Measurements from ENCODE around the gene ILDR2.

ILDR2 gene

DNA sequence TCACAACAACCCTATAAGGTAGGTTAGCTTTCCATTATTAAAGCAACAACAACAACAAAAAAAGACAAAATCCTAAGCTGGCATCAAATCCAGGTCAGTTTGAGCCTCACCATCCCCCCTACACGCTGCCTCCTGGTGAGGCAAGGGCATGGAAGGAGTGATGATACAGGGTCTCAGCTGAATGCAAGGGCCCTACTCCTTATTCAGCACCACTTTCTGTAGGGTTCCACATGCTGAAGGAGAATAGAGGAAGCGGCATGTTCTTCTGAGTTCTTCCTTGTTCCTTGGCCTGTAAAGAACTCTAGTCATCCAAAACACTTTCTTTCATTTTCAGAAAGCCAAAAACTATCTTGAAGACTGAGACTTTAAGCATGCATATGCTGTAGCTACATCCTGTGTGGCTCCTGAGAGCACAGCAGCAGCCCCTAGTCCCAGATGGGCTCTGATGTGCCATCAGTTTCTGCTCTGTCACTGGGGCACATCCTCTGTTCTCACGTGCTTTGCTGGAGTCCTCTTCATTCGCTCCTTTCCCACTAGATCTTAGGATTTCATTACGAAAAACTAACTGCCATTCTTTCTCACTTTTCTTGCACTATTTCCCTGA, 6.2 kb downstream of the ILDR2 start:
- no peak for DNase-seq

DNA sequence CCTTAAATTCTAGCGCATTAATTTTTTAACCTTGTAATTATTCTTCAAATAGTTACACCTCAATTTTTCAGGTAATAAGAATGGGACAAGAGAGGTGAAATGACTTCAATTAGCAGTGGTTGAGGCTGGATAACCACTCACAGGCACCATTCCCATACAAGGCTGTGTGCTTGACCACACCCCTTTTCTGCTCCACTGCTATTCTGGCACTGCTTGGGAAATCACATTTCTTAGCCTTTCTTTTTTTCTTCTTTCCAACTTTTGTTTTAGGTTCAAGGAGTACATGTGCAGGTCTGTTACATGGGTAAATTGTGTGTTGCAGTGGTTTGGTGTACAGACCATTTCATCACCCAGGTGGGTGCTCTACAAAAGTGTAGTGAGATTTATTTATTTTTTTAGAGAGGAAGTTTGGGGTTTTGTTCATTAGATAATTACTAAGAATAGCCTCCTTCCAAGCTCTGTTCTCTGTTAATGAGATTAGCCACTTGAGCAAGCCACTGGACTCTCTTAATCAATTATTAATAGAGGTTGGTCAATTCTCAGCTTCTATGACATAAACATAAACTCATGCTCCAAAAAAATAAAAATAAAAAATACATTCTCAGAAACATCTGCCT, 14.4 kb downstream of the ILDR2 start:
- DNase-seq, result no peak

DNA sequence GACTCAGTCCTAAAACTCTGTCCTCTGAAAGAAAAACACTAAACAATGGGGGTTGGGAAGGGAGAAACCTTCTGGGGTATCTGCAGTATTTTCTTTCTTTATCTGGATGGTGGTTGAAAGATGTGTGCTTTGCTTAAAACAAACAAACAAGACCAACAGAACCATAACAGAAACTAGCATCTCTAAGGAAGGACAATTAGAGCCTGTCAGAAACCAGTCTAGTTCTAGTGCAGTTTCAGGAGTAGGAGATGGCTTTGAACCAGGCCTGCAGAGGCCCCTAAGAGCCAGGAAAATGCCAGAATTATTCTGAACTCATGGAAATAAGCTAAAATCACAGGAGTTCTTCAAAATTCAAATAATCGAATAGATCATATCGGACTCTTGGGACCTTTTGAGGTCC, 18.5 kb downstream of the ILDR2 start:
- DNase-seq, result no peak

DNA sequence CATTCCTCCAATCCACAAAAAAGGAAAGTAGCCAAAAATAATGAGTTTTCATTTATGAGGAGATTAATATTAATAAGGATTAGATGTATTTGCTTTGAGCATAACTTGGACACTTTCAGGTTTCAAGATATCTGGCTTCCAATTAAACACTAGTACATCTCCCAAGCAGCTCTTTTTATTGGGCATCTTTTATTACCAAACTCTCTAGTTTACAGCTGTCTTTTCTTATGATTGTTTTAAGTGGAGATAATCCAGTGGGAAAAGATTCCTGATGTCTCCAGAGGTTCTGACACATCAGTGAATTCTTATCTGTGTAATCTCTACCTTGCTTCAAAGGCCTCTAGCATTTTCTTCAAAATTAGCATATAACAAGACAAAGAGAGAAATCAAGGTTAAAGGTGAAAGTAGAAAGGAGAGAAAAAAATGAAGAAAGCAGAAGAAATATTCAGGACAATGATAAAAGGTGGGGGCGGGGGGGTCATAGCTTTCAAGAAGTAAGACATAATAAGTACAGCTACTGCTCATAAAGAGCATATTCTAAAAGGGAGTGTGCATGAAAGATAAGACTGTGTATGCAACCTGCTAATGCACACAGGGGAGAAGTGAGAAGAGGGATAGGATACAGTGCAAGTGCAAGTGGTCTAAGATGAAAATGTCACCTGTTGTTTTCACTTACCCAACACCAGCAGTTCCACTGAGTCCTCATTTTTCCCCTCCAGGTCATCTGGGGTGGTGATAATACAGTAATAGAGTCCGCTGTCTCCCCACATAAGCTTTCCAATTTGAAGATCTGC, 19.1 kb downstream of the ILDR2 start:
- DNase-seq, result no peak

DNA sequence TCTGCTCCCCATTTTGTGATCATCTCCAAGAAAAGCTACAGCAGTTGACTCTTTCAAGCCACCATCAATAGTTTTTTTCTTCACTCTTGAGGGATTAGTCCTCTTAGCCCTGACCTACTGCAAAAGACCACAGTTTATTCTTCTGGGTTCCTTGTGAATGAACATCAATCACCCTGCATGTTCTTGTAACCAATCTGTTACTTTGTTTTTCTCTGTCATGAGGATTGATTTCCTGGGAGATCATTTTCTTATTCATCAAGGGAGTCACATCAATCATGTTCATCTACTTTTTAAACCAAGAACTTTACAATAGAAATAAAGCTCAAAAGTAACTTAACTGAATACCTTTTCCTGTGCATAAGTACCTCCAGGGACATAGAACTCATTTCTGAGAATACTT, 21.8 kb downstream of the ILDR2 start:
- no peak for DNase-seq

DNA sequence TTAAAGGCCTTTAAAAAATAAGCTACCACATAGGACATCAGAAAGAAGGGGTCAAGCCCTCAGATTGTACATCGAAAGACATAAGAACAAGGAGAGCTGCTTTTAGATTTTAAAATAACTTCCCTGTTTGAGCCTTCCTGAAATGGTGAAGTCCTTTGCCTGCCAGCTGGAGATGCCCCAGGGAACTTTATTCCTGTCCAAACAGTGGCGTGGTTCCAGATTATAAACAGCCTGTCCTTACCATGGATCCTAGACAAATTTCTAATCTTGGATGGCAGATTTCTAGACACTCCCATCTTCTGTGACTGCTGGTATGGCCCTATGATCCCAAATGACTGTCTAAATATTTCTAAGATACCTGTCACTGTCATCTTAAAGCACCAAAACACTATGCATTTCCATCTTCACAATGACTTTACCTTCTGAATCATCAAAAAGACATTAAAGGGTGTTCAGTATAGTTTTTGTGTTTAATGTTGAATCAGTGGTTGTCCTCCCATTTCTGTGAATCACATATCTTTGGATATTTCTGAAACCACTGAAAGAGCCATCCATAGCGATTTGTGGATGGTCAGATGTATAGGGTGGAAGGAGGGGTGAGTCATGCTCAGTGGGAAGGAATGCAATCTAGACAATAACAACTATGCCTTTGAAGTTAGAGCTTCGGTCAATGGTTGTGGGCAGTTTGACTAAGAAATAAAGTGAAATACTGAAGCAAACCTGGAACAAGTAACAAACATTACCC, 23.2 kb downstream of the ILDR2 start:
- no peak for DNase-seq

DNA sequence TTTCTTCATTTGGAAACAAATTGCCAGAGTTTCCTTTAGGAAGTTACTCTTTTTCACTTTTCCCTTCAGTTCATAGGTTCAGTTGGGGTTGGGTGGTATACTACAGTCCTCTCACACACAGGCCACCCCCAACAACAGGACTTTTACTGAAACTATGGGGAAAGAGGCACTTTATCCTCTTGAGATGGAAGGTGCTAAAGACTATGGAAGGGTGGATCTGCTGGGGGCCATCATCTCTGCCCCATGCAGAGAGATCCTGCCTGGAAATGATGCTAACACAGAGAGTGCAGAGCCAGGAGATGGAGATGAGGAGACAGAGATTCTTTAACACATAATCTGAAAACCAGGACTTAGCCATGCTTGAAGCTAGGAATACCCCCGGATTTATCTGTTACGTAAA, 24.3 kb downstream of the ILDR2 start:
- no peak for DNase-seq

DNA sequence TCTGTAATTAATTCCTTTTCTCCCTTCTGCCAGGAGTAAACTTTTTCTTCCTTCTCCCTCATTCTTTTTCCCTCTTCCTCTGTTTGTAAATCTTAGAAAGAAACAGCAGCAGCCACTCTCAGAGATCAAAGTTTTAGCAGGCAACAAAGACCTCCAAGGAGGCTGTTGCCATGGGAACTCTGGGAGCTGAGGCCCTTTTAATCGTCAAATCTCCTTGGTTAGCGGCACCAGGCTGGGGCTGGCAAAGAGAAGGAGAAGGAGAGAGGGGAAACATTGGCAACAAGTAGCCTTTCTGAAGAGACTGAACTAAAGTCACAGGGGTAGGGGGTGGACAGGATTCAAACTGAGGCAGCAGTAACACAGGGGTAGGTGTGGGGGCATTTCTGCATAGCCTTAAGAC, 25.2 kb downstream of the ILDR2 start:
- no peak for DNase-seq

DNA sequence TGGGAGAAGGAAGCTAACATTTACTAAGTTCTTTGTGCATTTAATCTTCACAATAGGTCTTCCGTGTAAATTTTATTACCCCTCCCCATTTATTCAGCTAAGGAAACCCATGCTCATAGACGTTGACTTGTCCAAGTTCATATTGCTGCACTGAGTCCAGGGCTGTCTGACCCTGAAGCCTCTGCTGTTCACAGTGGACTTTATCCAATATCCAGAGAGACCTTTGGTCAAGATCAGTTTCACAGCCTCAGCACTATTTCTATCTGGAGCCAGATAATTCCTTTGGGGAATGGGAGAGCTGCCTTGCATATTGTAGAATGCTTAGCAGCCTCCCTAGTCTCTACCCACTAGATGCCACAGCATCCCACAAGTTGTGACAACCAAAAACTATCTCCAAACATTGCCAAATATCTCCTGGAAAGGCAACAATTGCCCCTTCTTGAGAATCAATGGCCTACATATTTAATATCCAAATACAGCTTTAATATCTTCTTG, 26.4 kb downstream of the ILDR2 start:
- DNase-seq, result no peak

DNA sequence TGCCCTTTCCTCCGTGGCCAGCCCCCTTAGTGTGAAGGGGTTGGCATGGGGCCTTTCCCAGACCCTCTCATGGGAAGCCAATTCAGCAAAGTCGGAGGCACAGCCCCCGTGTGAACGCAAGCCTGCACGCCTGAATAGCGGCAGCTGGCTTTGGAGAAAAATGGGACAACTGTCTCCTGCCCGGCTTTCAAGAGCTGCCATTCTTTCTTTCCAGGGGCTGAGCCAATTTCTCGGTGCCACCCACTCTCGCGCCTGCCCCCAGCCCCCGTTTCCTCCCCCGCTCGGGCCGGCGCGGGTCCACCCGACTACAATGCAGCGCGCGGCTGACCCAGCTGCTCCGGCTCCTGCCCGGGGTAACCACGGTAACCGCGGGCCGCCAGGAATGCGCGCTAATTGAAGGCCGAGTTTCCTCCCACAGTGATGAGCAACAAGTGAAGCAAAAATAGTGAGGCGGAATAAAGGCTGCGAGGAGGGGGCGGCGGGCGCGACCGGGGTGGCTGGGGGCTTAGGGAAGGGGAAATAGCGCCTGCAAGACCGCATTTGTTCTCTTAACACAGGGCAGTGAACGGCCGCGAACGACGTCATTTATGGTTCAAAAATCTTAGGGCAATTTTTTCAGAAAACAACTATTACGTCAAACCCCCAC, 27.8 kb downstream of the ILDR2 start:
- DNase-seq, result peak; percentile 76

DNA sequence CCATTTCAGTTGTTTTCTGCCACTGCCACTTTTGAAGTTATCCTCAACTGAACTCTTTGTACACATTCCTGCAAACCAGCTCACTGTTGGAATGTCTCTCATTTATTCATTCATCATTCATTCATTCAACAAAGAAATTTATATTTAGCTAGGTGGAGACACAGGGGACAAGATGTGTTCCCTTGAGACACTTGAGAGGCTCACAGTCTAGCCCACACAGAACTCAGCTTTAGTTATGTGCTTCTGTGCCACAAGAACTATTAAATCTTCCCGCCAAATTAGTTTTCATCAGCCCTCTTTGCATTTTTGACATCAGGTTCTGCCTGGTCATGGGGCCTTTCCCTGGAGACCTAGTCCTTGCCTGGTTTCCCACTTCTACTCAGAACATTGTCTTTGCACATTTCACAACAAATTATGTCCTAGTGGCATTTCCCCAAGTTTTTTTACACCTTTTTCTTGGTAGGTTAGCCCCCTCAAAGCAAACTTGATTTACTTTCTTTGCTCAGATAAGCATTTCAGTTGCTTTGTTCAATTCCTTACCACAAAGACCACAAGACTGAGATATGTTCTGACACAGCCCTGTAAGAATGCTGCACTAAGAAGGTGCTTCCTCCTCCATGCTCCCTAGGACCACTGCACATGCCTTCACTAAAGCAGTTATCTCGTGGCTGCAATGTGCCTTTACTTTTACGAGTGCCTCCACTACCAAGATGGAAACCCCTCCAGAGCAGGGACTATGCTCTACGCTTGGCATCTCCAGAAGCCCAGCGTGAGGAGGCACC, 31.0 kb downstream of the ILDR2 start:
- DNase-seq, result no peak

DNA sequence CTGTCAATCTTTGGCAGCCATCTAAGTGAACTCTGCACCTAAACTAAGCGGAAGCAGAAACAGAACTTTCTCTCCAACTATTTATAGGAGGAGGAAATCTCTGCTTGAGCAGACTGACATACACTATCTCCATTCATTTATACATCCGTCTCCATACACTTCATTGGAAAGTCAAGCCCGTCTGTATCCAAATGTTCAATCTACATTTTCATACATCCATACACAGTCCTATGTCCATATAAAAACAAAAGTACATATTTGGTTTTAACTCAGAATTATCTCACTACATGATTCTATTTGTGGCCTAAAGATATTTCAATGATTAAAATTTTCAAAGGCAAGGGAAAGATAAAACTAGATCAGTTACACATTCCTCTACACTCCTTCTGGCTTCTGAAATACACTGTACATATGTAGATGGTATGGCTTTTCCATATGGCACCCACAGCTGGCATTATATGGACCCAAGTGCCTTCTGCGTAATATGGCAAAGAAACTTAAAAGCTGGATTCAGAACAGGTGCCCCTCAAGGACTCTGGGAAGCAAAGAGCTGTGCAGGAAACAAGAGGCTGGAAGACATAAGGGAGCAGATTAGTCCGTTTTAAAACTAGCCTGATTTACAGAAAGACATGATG, 35.5 kb downstream of the ILDR2 start:
- DNase-seq, result no peak

DNA sequence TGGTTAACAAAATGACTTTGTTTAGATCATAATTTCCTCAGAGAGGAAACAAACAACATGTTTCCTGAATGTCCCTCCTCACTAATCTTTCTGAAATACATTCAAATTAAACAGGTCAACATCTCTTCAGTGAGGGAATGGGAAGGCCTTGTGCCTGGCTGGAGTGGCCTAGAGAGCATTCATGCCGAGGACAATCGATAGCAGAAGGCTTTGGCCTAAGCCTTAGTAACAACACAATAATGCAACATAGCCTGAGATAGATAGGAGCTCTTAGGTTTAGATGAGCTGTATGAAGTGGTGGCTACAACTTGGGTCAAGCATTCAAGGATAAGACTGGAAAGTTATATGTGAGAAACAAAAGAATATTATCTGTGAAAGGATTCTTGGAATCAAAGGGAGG, 37.4 kb downstream of the ILDR2 start:
- DNase-seq, result no peak

DNA sequence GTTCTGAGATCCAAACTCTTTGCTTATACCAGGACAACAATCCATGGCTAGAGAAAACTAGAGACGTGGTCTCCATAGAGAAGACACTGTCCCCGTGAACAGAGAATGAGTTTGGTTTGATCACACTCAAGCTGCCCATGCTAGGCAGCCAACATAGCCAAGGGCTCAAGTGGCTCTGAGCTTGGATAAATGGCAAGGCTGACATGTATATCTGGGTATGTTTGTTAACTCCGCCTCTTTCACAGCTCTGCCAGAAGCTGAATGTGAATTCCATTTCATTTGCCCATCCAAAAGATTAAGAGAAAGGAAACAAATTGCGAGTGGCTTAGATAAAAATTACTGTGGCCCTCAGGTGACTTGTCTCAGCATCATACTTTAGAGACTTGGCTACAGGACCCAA, 38.0 kb downstream of the ILDR2 start:
- DNase-seq, result no peak

DNA sequence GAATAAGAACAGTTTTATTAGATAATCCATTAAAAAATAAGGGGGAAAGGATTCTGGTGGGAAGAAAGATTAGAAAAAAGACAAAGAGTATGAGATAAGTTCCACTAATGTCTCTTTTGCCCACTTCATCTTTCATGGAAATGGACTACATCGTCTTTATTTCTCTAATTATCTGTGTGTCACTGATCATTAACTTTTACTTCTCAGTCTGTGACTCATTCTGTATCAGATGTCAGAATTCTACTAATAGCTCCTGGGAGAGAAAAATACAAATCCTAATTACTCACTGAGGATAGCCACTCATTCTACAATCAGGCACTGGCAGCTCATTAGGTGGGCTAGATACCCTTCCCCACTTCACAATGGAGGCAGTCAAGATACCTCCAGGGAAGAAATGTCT, 41.7 kb downstream of the ILDR2 start:
- DNase-seq, result no peak

DNA sequence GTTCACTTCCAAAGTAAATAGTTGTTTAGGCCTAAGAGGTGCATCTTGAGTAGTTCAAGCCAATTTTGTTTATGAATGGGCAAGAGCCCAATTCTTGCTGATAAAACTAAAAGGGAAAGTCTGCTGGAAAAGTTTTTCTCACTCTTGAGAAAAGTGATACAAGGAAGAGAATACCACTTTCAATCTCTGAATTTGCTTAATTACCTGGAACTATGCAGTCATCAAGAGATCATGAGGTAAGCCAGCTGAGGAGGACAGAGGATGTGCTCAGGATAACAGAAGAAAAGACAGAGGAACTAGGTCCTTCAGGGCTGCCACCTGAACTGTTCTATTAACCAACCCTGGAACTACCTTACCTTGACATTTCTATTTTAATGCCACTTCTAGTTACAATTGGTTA, 42.2 kb downstream of the ILDR2 start:
- DNase-seq, result no peak

DNA sequence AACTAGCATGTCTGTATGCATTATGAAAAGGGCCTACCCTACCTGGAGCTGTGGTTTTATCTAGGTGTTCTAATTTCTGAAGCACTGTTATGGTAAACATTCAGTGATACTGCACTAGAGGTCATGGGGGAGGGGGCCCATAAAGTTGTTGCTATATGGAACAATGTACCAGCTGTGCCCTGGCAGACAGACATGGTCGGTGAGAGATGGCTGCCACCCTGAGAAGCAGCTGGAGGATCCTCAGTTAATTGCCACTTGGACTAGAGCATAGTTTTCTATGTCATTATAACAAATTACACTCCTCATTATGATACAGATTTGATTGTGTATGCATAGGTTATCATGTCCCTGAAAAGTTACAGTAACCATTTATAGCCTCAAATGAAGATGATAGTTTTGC, 45.4 kb downstream of the ILDR2 start:
- no peak for DNase-seq

DNA sequence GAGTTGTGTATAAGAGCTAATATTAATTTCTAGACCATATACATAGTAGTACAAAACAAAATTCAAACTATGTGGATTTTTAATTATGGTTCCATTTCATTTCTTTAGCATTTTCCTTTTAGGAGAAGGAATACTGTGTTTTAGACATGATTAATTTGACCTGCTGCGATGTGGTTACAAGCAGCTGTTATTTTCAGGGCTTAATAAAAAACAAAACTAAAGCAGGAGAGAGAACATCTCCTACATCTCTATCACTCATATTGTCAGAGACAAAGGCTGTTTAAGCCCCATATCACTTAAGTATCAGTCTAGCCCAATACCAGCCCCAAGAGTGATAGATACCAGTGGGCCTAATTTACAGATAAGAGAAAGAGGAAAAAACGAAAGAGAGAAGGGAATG, 47.6 kb downstream of the ILDR2 start:
- DNase-seq, result no peak

DNA sequence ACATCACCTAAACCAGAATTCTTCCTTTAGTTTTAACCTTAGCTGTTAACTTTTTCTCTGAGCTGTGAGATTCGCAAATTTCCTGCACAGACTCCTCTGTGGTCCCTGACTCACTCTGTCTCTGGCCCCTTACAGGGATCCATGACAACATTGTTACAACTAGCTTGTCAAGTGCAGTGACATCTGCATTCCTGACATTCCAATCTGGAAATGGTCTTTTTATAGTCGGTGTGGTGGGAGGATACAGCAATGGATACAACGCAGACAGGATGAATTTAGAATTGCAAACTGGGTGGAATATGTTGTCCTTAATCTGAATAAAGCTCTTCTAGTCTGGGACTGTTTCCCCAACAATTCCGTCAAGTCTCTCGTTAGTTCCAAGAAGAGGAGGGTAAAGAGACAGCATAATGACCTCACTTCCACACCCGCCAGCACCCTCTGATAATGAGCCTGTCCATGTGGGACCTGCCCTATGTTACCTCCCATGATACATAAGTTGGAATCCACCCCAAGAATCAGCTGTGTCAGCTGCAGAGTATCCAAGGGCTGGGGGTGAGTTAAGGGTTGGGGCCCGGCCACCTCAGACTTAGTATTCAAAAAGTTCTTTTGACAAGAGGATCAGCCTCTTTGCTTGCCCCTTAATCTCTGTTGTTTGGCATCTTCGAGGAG, 49.4 kb downstream of the ILDR2 start:
- no peak for DNase-seq

DNA sequence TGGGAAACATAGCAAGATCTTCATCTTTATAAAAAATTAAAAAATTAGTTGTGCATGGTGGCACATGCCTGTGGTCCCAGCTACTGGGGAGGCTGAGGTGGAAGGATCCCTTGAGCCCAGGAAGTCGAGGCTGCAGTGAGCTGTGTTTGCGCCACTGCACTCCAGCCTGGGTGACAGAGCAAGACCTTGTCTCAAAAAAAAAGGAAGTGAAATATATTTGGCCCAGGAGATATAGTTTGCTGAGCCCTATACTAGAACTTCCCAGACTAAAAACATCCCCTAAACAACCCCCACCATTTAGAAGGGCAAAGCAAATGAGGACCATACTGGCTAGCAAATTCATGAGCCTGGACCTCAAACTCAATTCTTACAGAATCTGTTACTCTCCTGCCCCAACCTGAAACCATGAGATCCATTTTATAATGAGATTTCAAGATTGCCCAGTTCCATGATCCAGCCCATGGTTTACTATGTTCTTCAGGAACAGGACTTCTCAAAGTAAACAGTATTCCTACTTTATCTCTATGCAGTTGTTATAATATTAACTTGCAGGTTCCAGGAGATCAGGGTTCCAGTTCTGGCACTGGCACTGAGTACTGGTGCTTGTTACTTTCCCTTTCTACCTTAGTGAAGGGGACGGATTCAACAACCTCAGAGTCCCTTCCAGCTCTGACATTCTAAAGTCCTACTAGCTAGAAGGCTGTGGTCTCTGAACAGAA, 50.4 kb downstream of the ILDR2 start:
- no peak for DNase-seq

Data from DMS53 (cell line).